Astrocyte of the cerebellum (primary cell): ENCODE data around the gene ANXA3.
"Not testable (repeated sequence)": the region's sequence is repeated elsewhere in the genome, so short reads cannot be mapped to it uniquely, and the experiment has no call there.

Source experiments
- DNase-seq: peaks from one replicate; pipeline ENCODE4 v3.0.0-alpha.2; 2011; ENCODE audit warnings: low read depth
- H3K4me3 ChIP-seq: 2 replicates; pipeline ENCODE4 v1.5.1; 2011; ENCODE audit warnings: mild to moderate bottlenecking, low read depth, low read length, moderate library complexity
- CTCF ChIP-seq: IDR thresholded peaks from 2 replicates; pipeline ENCODE4 v1.5.1; 2012; ENCODE audit warnings: low read length, low read depth, moderate library complexity, mild to moderate bottlenecking; ENCODE audit errors: missing control alignments
- in situ Hi-C: cut with HindIII; loops from 2 replicates; pipeline ENCODE4 v1.10.0; 2017; ENCODE audit warnings: low sequenced_read_pairs

ANXA3 gene

GRCh38 chr4:78534286-78534955 is 17.1 kb upstream of the ANXA3 start:
- no peak overlapping the region for H3K4me3 ChIP-seq
- in situ Hi-C loops: no loop called here
- DNase-seq: no peak
- TF ChIP-seq CTCF: no peak

- in situ Hi-C loops: no loop called here
- no peak overlapping the region for H3K4me3 ChIP-seq
- no peak for DNase-seq
- no peak for TF ChIP-seq CTCF
Observed at GRCh38 chr4:78542373-78542772, 9.2 kb upstream of the ANXA3 start.

DNA sequence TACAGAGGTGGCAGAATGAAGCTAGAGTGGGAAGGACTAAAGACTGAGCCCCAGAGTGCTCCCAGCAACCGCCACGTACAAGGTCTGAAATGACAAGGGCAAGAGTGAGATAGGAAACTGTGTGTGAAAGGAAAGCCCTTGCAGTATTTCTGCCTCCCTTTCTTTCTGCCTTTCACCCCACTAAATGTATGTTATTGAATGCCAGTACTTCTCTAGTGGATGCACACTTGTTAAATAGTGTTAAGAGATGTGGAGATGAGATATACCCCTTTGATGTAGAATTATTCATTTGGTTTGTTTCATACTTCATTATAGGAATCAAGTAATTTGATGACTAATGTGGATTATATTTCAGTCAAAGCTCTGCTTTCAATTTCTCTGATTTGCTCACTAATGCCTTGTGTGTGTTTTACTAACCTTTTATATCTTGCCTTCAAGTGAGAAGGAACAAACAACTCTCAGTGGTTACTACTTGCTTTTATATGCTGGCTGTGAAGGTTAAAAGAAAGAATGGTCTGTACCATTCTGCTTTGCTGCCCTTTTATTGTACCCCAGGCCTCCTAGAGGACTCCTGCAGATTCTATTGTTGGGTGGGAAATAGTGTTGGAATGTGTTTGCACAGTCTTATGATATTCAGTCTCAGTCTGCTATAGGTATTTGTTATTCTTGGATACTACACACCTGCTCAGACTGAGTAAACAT is 8.0 kb upstream of the ANXA3 start:
- peak; percentile 31 for DNase-seq
- in situ Hi-C loops: no loop called here

GRCh38 chr4:78544678-78545077 is 6.9 kb upstream of the ANXA3 start:
- no peak for DNase-seq
- H3K4me3 ChIP-seq: no peak overlapping the region
- in situ Hi-C loops: no loop called here
- no peak for TF ChIP-seq CTCF

More for the DNA sequence above, 8.0 kb upstream of the ANXA3 start:
- no peak overlapping the region for H3K4me3 ChIP-seq
- TF ChIP-seq CTCF: no peak

GRCh38 chr4:78545275-78546246 is 6.0 kb upstream of the ANXA3 start:
- DNase-seq: no peak
- in situ Hi-C loops: no loop called here
- no peak overlapping the region for H3K4me3 ChIP-seq
- TF ChIP-seq CTCF: no peak

DNA sequence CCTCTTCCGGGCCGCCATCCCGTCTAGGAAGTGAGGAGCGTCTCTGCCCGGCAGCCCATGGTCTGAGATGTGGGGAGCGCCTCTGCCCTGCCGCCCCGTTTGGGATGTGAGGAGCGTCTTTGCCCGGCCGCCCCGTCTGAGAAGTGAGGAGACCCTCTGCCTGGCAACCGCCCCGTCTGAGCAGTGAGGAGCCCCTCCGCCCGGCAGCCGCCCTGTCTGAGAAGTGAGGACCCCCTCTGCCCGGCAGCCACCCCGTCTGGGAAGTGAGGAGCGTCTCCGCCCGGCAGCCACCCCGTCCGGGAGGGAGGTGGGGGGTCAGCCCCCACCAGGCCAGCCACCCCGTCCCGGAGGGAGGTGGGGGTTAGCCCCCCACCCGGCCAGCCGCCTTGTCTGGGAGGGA is 3.7 kb upstream of the ANXA3 start:
- H3K4me3 ChIP-seq, DNase-seq, in situ Hi-C loops: not testable (repeated sequence)

GRCh38 chr4:78548889-78549288 is 2.7 kb upstream of the ANXA3 start:
- DNase-seq, H3K4me3 ChIP-seq, in situ Hi-C loops: not testable (repeated sequence)
